KG1 (cell line): ENCODE data around the gene KRTAP10-6.
"Not testable (repeated sequence)": the region's sequence is repeated elsewhere in the genome, so short reads cannot be mapped to it uniquely, and the experiment has no call there.

Experiments
- DNase-seq: peaks from one replicate; lab custom pipeline; 2025; lab: John Stamatoyannopoulos, UW

KRTAP10-6 gene

GRCh38 chr21:44617071-44617501, 24.8 kb upstream of the KRTAP10-6 start:
- DNase-seq = no peak

GRCh38 chr21:44616591-44616926, 24.3 kb upstream of the KRTAP10-6 start:
- DNase-seq = no peak

- DNase-seq = no peak
Observed at GRCh38 chr21:44615911-44616590, 23.7 kb upstream of the KRTAP10-6 start.

GRCh38 chr21:44615466-44615865, 23.2 kb upstream of the KRTAP10-6 start:
- DNase-seq = no peak

GRCh38 chr21:44614961-44615391, 22.7 kb upstream of the KRTAP10-6 start:
- no peak for DNase-seq

GRCh38 chr21:44614161-44614631, 21.9 kb upstream of the KRTAP10-6 start:
- DNase-seq = no peak

GRCh38 chr21:44613386-44614155, 21.3 kb upstream of the KRTAP10-6 start:
- DNase-seq = no peak

- DNase-seq = no peak
Observed at GRCh38 chr21:44612669-44613229, 20.4 kb upstream of the KRTAP10-6 start.

- DNase-seq = no peak
Observed at GRCh38 chr21:44612029-44612486, 19.8 kb upstream of the KRTAP10-6 start, which contains the start of gene KRTAP10-8. Gene KRTAP10-8, plus strand, starts transcription at chr21:44612079. Its CDS starts 22 bp downstream, at chr21:44612101.

- DNase-seq = no peak
Observed at GRCh38 chr21:44611551-44611950, 19.2 kb upstream of the KRTAP10-6 start.

- not testable (repeated sequence) for DNase-seq
Observed at GRCh38 chr21:44610157-44610843, 18.0 kb upstream of the KRTAP10-6 start.

- DNase-seq = no peak
Observed at GRCh38 chr21:44609193-44609592, 16.9 kb upstream of the KRTAP10-6 start.

- DNase-seq = no peak
Observed at GRCh38 chr21:44606495-44606894, 14.2 kb upstream of the KRTAP10-6 start.

- no peak for DNase-seq
Observed at GRCh38 chr21:44603911-44604310, 11.6 kb upstream of the KRTAP10-6 start.

- DNase-seq = no peak
Observed at GRCh38 chr21:44603109-44603875, 11.0 kb upstream of the KRTAP10-6 start.

GRCh38 chr21:44602463-44602850, 10.2 kb upstream of the KRTAP10-6 start:
- no peak for DNase-seq

GRCh38 chr21:44601596-44602462, 9.5 kb upstream of the KRTAP10-6 start:
- DNase-seq = no peak

GRCh38 chr21:44601091-44601490, 8.8 kb upstream of the KRTAP10-6 start:
- DNase-seq = not testable (repeated sequence)

GRCh38 chr21:44600118-44600978, 8.0 kb upstream of the KRTAP10-6 start, which contains the start of gene KRTAP10-7:
Gene KRTAP10-7, plus strand, starts transcription at chr21:44600597. Its CDS starts 25 bp downstream, at chr21:44600622.
- not testable (repeated sequence) for DNase-seq
